Loucy (cell line): ENCODE measurements around the gene VIPR2.

ENCODE experiments used
- H2AFZ ChIP-seq: fragments of 200-600 bp; sonication (generic); 2 replicates; pipeline ENCODE4 v1.6.0; 2016; ENCODE audit warnings: antibody characterized with exemption, mild to moderate bottlenecking, low read length, moderate library complexity
- H3F3A ChIP-seq: fragments of 200-600 bp; 2 replicates; pipeline ENCODE4 v1.6.0; 2016; ENCODE audit warnings: antibody characterized with exemption, low read depth, mild to moderate bottlenecking
- H3K27me3 ChIP-seq: fragments of 200-600 bp; sonication (generic); 2 replicates; pipeline ENCODE4 v1.6.1; 2014; ENCODE audit warnings: low read length, mild to moderate bottlenecking; ENCODE audit not compliant: insufficient read depth, poor library complexity, severe bottlenecking
- H3K36me3 ChIP-seq: fragments of 200-600 bp; sonication (generic); 2 replicates; pipeline ENCODE4 v1.6.1; 2016; ENCODE audit warnings: low read length; ENCODE audit not compliant: insufficient read depth
- H3K4me1 ChIP-seq: fragments of 200-600 bp; sonication (generic); 2 replicates; pipeline ENCODE4 v1.5.1; 2014; ENCODE audit warnings: low read length, mild to moderate bottlenecking; ENCODE audit not compliant: insufficient read depth, poor library complexity, severe bottlenecking
- H3K4me2 ChIP-seq: fragments of 200-600 bp; sonication (generic); 2 replicates; pipeline ENCODE4 v1.6.0; 2014; ENCODE audit warnings: antibody characterized with exemption, low read length, low read depth, mild to moderate bottlenecking; ENCODE audit not compliant: poor library complexity, severe bottlenecking
- H3K4me3 ChIP-seq: fragments of 200-600 bp; sonication (generic); 2 replicates; pipeline ENCODE4 v1.5.1; 2014; ENCODE audit warnings: low read length, mild to moderate bottlenecking, mixed read lengths; ENCODE audit not compliant: poor library complexity, severe bottlenecking
- H3K79me2 ChIP-seq: fragments of 200-600 bp; sonication (generic); 2 replicates; pipeline ENCODE4 v1.6.1; 2014; ENCODE audit warnings: low read length; ENCODE audit not compliant: insufficient read depth
- H3K9ac ChIP-seq: fragments of 200-600 bp; sonication (generic); 2 replicates; pipeline ENCODE4 v1.6.0; 2014; ENCODE audit warnings: mild to moderate bottlenecking, low read depth, low read length, moderate library complexity; ENCODE audit not compliant: poor library complexity, severe bottlenecking
- H3K9me2 ChIP-seq: fragments of 200-600 bp; sonication (generic); replicated peaks from 2 replicates; pipeline ENCODE4 v1.6.1; 2016; ENCODE audit warnings: low read depth, low read length, mixed read lengths
- H3K9me3 ChIP-seq: fragments of 200-600 bp; sonication (generic); 2 replicates; pipeline ENCODE4 v1.6.1; 2014; ENCODE audit warnings: mild to moderate bottlenecking, antibody characterized with exemption, low read length, low read depth; ENCODE audit not compliant: insufficient read depth
- H4K20me1 ChIP-seq: fragments of 200-600 bp; sonication (generic); 2 replicates; pipeline ENCODE4 v1.6.0; 2014; ENCODE audit warnings: antibody characterized with exemption, low read length, mild to moderate bottlenecking; ENCODE audit not compliant: insufficient read depth, poor library complexity, severe bottlenecking
- CTCF ChIP-seq: fragments of 200-600 bp; sonication (generic); conservative IDR thresholded peaks from 2 replicates; pipeline ENCODE4 v1.5.1; 2014; ENCODE audit warnings: mild to moderate bottlenecking, antibody characterized with exemption, low read length
- EZH2phosphoT487 ChIP-seq: fragments of 200-600 bp; IDR thresholded peaks from 2 replicates; pipeline ENCODE4 v1.6.1; 2018; ENCODE audit warnings: antibody characterized with exemption, mild to moderate bottlenecking, moderate library complexity, borderline replicate concordance

VIPR2 gene

GRCh38 chr7:159152816-159153215, 8.1 kb upstream of the VIPR2 start:
- no peak overlapping the region for H3K4me3 ChIP-seq
- no peak for TF ChIP-seq EZH2phosphoT487
- no peak for TF ChIP-seq CTCF
- H3K4me1 ChIP-seq, result no peaks in the 10 kb centered on the region
- H3K9me2 ChIP-seq, result no peaks in the 10 kb centered on the region
- no peak overlapping the region for H2AFZ ChIP-seq
- no peaks in the 10 kb centered on the region for H4K20me1 ChIP-seq
- H3K27me3 ChIP-seq, result no peaks in the 10 kb centered on the region
- H3K4me2 ChIP-seq, result no peak overlapping the region
- no peaks in the 10 kb centered on the region for H3F3A ChIP-seq
- H3K36me3 ChIP-seq, result no peaks in the 10 kb centered on the region
- no peak overlapping the region for H3K9ac ChIP-seq
- peaks cover 41% of the 10 kb centered on the region; the same call in 1 of the 2 replicates for H3K9me3 ChIP-seq
- H3K79me2 ChIP-seq, result no peaks in the 10 kb centered on the region

GRCh38 chr7:159151231-159151630, 6.6 kb upstream of the VIPR2 start:
- no peak overlapping the region for H3K4me2 ChIP-seq
- no peaks in the 10 kb centered on the region for H3K36me3 ChIP-seq
- no peaks in the 10 kb centered on the region for H3F3A ChIP-seq
- H2AFZ ChIP-seq, result no peak overlapping the region
- H3K4me1 ChIP-seq, result no peaks in the 10 kb centered on the region
- no peak for TF ChIP-seq CTCF
- TF ChIP-seq EZH2phosphoT487, result no peak
- no peak overlapping the region for H3K9ac ChIP-seq
- H3K9me2 ChIP-seq, result no peaks in the 10 kb centered on the region
- no peaks in the 10 kb centered on the region for H4K20me1 ChIP-seq
- H3K9me3 ChIP-seq, result peaks cover 37% of the 10 kb centered on the region; the same call in 1 of the 2 replicates
- no peak overlapping the region for H3K4me3 ChIP-seq
- no peaks in the 10 kb centered on the region for H3K79me2 ChIP-seq
- no peaks in the 10 kb centered on the region for H3K27me3 ChIP-seq

GRCh38 chr7:159149488-159149887, 4.8 kb upstream of the VIPR2 start:
- H3K9ac ChIP-seq, result no peak overlapping the region
- no peaks in the 10 kb centered on the region for H3F3A ChIP-seq
- H3K9me3 ChIP-seq, result peaks cover 39% of the 10 kb centered on the region; the same call in 1 of the 2 replicates
- H3K36me3 ChIP-seq, result no peaks in the 10 kb centered on the region
- H2AFZ ChIP-seq, result no peak overlapping the region
- H3K4me2 ChIP-seq, result no peak overlapping the region
- TF ChIP-seq EZH2phosphoT487 (no peak), CTCF (no peak)
- H3K79me2 ChIP-seq, result no peaks in the 10 kb centered on the region
- no peaks in the 10 kb centered on the region for H3K27me3 ChIP-seq
- no peaks in the 10 kb centered on the region for H3K4me1 ChIP-seq
- no peaks in the 10 kb centered on the region for H4K20me1 ChIP-seq
- H3K4me3 ChIP-seq, result no peak overlapping the region
- H3K9me2 ChIP-seq, result no peaks in the 10 kb centered on the region
